Chondrocyte (in vitro differentiated cells): Measurements from ENCODE around the gene ACSM4. TPM values are rescaled to one million over a fixed set of nuclear protein-coding genes. Genes with fewer than 3 reads are reported as not detected.

Experiments used
- DNase-seq: peaks from one replicate; pipeline ENCODE4 v3.0.0; 2021; ENCODE audit warnings: mixed read lengths, low spot score
- H3K27ac Mint-ChIP-seq: one replicate; pipeline ENCODE4 v1.8.0; 2021; ENCODE audit warnings: mild to moderate bottlenecking, moderate library complexity, mixed read lengths; ENCODE audit not compliant: unreplicated experiment
- H3K27me3 Mint-ChIP-seq: 2 replicates; pipeline ENCODE4 v1.8.0; 2021; ENCODE audit warnings: low read depth, mixed read lengths
- H3K36me3 Mint-ChIP-seq: 2 replicates; pipeline ENCODE4 v1.8.0; 2021; ENCODE audit warnings: low read depth, mixed read lengths
- H3K4me1 Mint-ChIP-seq: 2 replicates; pipeline ENCODE4 v1.8.0; 2021; ENCODE audit warnings: low read depth, mild to moderate bottlenecking, mixed read lengths
- H3K4me3 Mint-ChIP-seq: one replicate; pipeline ENCODE4 v1.8.0; 2021; ENCODE audit warnings: mild to moderate bottlenecking, moderate library complexity, mixed read lengths; ENCODE audit not compliant: unreplicated experiment
- H3K9me3 Mint-ChIP-seq: 2 replicates; pipeline ENCODE4 v1.8.0; 2021; ENCODE audit warnings: low read depth, mixed read lengths
- total RNA-seq: library from RNA; stranded (reverse); gene quantifications from 3 replicates; pipeline ENCODE4 v1.2.1, GENCODE V29; 2021
- TF ChIP-seq, protein P1 (sequence below): fragments of 200-600 bp; sonication (generic); IDR thresholded peaks from 2 replicates; pipeline ENCODE4 v1.5.0; 2021; ENCODE audit warnings: antibody characterized with exemption, mild to moderate bottlenecking, moderate library complexity

Gene ACSM4
- total RNA-seq, 1 donor from 2014 or later, result not detected

DNA sequence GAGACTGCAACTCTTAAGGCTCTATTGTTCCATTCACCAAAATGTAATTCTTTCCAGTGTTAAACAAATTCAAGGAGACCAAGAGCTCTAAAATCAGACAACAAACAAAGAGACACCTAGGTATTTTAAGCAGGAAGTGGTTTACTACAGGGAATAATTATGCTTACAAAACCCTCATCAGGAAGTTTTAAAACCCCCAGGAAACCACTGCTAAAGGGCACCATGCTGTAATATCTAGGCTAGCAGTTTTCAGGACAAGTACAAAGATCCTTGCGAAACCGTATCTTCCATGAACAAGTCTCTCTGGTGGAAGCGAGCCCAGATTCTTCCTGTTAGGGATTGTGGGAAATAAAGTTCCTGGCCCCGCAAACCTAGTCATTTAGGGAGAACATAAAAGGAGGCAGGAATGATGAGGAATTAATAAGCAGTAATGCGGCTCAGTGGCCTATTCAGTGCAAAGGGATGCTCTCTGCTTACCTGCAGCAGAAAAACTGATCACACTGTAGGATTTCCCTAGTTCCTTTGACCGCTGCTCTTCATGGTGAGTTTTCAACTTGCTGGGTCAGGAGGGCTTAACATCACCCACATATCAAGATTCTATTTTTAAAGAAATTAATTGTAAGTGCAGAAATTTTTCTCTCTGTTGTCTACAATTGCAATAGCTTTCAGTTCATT lies 42.8 kb downstream of the ACSM4 start:
- Mint-ChIP-seq H3K27ac (no peak overlapping the region), H3K9me3 (peaks cover 27% of the 10 kb centered on the region), H3K4me1 (no peaks in the 10 kb centered on the region), H3K27me3 (no peaks in the 10 kb centered on the region), H3K36me3 (peaks cover 8% of the 10 kb centered on the region), H3K4me3 (no peak overlapping the region)
- TF ChIP-seq, protein P1, sequence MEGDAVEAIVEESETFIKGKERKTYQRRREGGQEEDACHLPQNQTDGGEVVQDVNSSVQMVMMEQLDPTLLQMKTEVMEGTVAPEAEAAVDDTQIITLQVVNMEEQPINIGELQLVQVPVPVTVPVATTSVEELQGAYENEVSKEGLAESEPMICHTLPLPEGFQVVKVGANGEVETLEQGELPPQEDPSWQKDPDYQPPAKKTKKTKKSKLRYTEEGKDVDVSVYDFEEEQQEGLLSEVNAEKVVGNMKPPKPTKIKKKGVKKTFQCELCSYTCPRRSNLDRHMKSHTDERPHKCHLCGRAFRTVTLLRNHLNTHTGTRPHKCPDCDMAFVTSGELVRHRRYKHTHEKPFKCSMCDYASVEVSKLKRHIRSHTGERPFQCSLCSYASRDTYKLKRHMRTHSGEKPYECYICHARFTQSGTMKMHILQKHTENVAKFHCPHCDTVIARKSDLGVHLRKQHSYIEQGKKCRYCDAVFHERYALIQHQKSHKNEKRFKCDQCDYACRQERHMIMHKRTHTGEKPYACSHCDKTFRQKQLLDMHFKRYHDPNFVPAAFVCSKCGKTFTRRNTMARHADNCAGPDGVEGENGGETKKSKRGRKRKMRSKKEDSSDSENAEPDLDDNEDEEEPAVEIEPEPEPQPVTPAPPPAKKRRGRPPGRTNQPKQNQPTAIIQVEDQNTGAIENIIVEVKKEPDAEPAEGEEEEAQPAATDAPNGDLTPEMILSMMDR, result no peak
- no peak for DNase-seq

DNA sequence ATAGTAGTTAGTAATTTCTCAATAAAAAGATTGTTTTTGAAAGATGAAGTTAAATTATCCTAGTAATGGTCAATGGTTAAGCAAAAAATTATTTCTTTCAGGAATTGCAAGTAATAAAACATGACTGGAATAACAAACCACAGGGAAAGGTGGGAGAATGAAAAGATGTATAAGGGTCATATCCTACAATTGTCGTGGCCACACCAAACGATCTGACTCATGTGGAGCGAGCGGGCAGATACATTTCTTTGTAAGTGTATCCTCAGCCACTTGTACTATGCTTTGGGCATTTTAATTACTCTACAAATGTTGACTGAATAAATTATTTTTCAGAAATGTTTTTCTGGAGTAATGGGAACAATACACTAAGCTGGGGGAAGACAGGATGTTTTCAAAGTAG lies 45.5 kb downstream of the ACSM4 start:
- H3K4me3 Mint-ChIP-seq, result no peak overlapping the region
- peaks cover 14% of the 10 kb centered on the region for H3K9me3 Mint-ChIP-seq
- peaks cover 8% of the 10 kb centered on the region for H3K36me3 Mint-ChIP-seq
- H3K4me1 Mint-ChIP-seq, result peaks cover 6% of the 10 kb centered on the region
- no peaks in the 10 kb centered on the region for H3K27me3 Mint-ChIP-seq
- H3K27ac Mint-ChIP-seq, result no peak overlapping the region
- DNase-seq, result no peak
- TF ChIP-seq, protein P1, result no peak

DNA sequence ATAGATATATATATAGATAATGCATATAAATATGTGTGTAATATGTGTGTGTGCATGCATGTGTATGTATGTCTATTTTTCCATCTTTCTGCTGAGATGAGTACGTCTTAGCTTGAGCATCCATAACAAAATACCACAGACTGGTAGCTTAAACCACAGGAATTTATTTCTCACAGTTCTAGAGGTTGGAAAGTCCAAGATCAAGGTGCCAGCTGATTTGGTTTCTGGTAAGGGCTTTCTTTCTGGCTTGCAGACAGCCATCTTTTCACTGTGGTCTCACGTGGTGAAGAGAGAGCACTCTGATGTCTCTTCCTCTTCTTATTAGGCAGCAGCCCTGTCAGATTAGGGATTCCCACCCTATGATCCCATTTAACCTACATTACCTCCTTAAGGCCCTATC lies 47.3 kb downstream of the ACSM4 start:
- TF ChIP-seq, protein P1, result no peak
- Mint-ChIP-seq H3K4me3 (no peak overlapping the region), H3K27ac (no peak overlapping the region), H3K27me3 (no peaks in the 10 kb centered on the region), H3K4me1 (peaks cover 6% of the 10 kb centered on the region), H3K9me3 (peaks cover 3% of the 10 kb centered on the region), H3K36me3 (peaks cover 2% of the 10 kb centered on the region)
- no peak for DNase-seq

DNA sequence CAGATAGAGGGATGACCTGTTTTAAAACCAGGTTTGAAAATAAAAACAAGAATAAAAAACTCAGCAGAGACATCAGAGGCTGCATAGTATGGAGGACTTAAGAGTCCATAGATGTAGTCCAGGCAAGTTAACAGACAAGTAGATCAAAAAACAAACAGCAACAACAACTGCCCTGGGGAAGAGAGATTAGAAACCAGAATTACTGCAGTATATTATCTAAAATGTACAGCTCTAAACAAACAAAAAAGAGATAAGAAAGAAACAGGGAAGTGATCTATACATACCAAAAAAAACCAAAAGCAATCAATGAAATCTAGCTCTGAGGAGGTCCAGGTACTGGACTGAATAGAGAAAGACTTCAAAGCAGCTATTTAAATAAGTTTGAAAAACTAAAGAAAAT lies 48.8 kb downstream of the ACSM4 start:
- no peaks in the 10 kb centered on the region for H3K27me3 Mint-ChIP-seq
- no peak overlapping the region for H3K4me3 Mint-ChIP-seq
- no peak for DNase-seq
- H3K36me3 Mint-ChIP-seq, result peaks cover 2% of the 10 kb centered on the region
- no peak overlapping the region for H3K27ac Mint-ChIP-seq
- TF ChIP-seq, protein P1, result no peak
- H3K4me1 Mint-ChIP-seq, result peaks cover 6% of the 10 kb centered on the region
- H3K9me3 Mint-ChIP-seq, result no peaks in the 10 kb centered on the region

DNA sequence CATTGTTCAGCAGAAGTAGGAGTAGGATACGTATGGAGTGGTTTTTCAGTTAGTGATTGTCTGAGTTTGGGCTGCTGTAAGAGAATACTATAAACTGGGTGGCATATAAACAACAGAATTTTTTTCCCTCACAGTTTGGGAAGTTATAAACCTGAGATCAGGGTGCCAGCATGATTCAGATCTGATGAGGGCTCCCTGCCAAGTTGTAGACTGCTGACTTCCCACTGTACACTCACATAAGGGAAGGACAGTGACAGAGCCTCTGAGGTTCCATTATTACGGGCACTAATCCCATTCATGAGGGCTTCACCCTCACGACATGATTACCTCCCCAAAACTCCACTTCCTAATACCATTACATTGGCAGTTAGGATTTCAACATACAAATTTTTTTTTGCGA lies 50.7 kb downstream of the ACSM4 start:
- Mint-ChIP-seq H3K27me3 (no peaks in the 10 kb centered on the region), H3K4me1 (peaks cover 6% of the 10 kb centered on the region), H3K4me3 (no peak overlapping the region)

More for the DNA sequence above, 50.7 kb downstream of the ACSM4 start:
- TF ChIP-seq, protein P1, result no peak
- Mint-ChIP-seq H3K27ac (no peak overlapping the region), H3K36me3 (peaks cover 2% of the 10 kb centered on the region), H3K9me3 (no peaks in the 10 kb centered on the region)
- DNase-seq, result no peak
